Activated CD8-positive, alpha-beta memory T cell treated with anti-CD3 and anti-CD28 coated beads, Interleukin-2, amount 10 ng/mL, durations not matched to agents 7 days and 5 days (primary cell): Measurements from ENCODE around the gene POLR1B. TPM values are rescaled to one million over a fixed set of nuclear protein-coding genes. Genes with fewer than 3 reads are reported as not detected.
"Not testable (repeated sequence)": the region's sequence is repeated elsewhere in the genome, so short reads cannot be mapped to it uniquely, and the experiment has no call there.

Experiments used
- ATAC-seq: fragments of 150-1000 bp; cut with Tn5 transposase; one replicate; pipeline ENCODE4 v1.10.0; 2021; ENCODE audit warnings: moderate library complexity
- CTCF ChIA-PET: fragments of 350-600 bp; sonication (Branson Sonifier 250); formaldehyde crosslinking; loops from one replicate; lab custom pipeline; 2021; ENCODE audit warnings: antibody characterized with exemption; lab: Charles Lee
- DNase-seq: peaks from one replicate; pipeline ENCODE4 v3.0.0-alpha.2; 2020
- H3K27ac Mint-ChIP-seq: one replicate; pipeline ENCODE4 v1.8.0; 2021; ENCODE audit warnings: mild to moderate bottlenecking, mixed read lengths
- H3K27me3 Mint-ChIP-seq: one replicate; pipeline ENCODE4 v1.8.0; 2021; ENCODE audit warnings: mixed read lengths
- H3K36me3 Mint-ChIP-seq: one replicate; pipeline ENCODE4 v1.8.0; 2021; ENCODE audit warnings: mild to moderate bottlenecking, mixed read lengths
- H3K4me1 Mint-ChIP-seq: one replicate; pipeline ENCODE4 v1.8.0; 2021; ENCODE audit warnings: mixed read lengths
- H3K4me3 Mint-ChIP-seq: one replicate; pipeline ENCODE4 v1.8.0; 2021; ENCODE audit warnings: mild to moderate bottlenecking, moderate library complexity, mixed read lengths
- H3K9me3 Mint-ChIP-seq: one replicate; pipeline ENCODE4 v1.8.0; 2022; ENCODE audit warnings: low read depth, mixed read lengths
- total RNA-seq, 2 experiments: library from RNA; stranded (reverse); gene quantifications; one replicate each; pipeline ENCODE4 v1.2.3, GENCODE V29; 2021

POLR1B gene
- total RNA-seq, 2 experiments from 2014 or later = 33.7 to 54.9 TPM

- CTCF ChIA-PET = interaction anchor here (0.8 to 1.5 kb wide), 2 partner anchors 13 to 113 kb away, joined by 3 to 5 read pairs; no protein-coding TSS in a partner anchor
Measured at GRCh38 chr2:112612283-112612682, 70.0 kb downstream of the POLR1B start.

GRCh38 chr2:112614201-112614840 lies 72.1 kb downstream of the POLR1B start:
- H3K27me3 Mint-ChIP-seq = peaks cover 41% of the 10 kb centered on the region
- no peak overlapping the region for H3K4me3 Mint-ChIP-seq
- peaks cover 2% of the 10 kb centered on the region for H3K9me3 Mint-ChIP-seq
- ATAC-seq = no peak
- H3K4me1 Mint-ChIP-seq = no peaks in the 10 kb centered on the region
- no peak for DNase-seq
- no peak overlapping the region for H3K27ac Mint-ChIP-seq
- CTCF ChIA-PET = interaction anchor here (1.4 to 2.2 kb wide), 2 partner anchors 11 to 14 kb away, joined by 6 to 8 read pairs; no protein-coding TSS in a partner anchor
- H3K36me3 Mint-ChIP-seq = peaks cover 1% of the 10 kb centered on the region

More at GRCh38 chr2:112612283-112612682, 70.0 kb downstream of the POLR1B start:
- H3K9me3 Mint-ChIP-seq, DNase-seq, H3K4me3 Mint-ChIP-seq, ATAC-seq, H3K4me1 Mint-ChIP-seq, H3K27ac Mint-ChIP-seq, H3K36me3 Mint-ChIP-seq: not testable (repeated sequence)
- peaks cover 41% of the 10 kb centered on the region for H3K27me3 Mint-ChIP-seq

GRCh38 chr2:112615051-112615450 lies 72.8 kb downstream of the POLR1B start:
- no peak for DNase-seq
- H3K4me1 Mint-ChIP-seq = no peaks in the 10 kb centered on the region

GRCh38 chr2:112615798-112616197 lies 73.5 kb downstream of the POLR1B start:
- H3K36me3 Mint-ChIP-seq, H3K4me1 Mint-ChIP-seq, H3K9me3 Mint-ChIP-seq, DNase-seq, H3K4me3 Mint-ChIP-seq, H3K27ac Mint-ChIP-seq, ATAC-seq: not testable (repeated sequence)
- CTCF ChIA-PET = interaction anchor here (0.7 to 2.2 kb wide), 5 partner anchors 8 to 110 kb away, joined by 3 to 8 read pairs (median 4); no protein-coding TSS in a partner anchor
- peaks cover 31% of the 10 kb centered on the region for H3K27me3 Mint-ChIP-seq

More at GRCh38 chr2:112615051-112615450, 72.8 kb downstream of the POLR1B start:
- Mint-ChIP-seq H3K27me3 (peaks cover 36% of the 10 kb centered on the region), H3K9me3 (no peaks in the 10 kb centered on the region), H3K36me3 (no peaks in the 10 kb centered on the region), H3K27ac (no peak overlapping the region), H3K4me3 (no peak overlapping the region)
- CTCF ChIA-PET = interaction anchor here (1.9 to 2.2 kb wide), 2 partner anchors 9 to 15 kb away, joined by 4 to 8 read pairs; no protein-coding TSS in a partner anchor
- ATAC-seq = no peak

- Mint-ChIP-seq H3K27ac (no peak overlapping the region), H3K9me3 (no peaks in the 10 kb centered on the region), H3K27me3 (peaks cover 10% of the 10 kb centered on the region), H3K4me3 (no peak overlapping the region), H3K4me1 (peaks cover 2% of the 10 kb centered on the region), H3K36me3 (no peaks in the 10 kb centered on the region)
- no peak for ATAC-seq
- CTCF ChIA-PET = interaction anchor here (0.7 to 1.7 kb wide), 2 partner anchors 73 to 249 kb away, joined by 4 read pairs; no protein-coding TSS in a partner anchor
- no peak for DNase-seq
Measured at GRCh38 chr2:112618383-112618782, 76.1 kb downstream of the POLR1B start.

- Mint-ChIP-seq H3K27ac (no peak overlapping the region), H3K36me3 (no peaks in the 10 kb centered on the region), H3K9me3 (no peaks in the 10 kb centered on the region), H3K27me3 (peaks cover 2% of the 10 kb centered on the region), H3K4me1 (peaks cover 33% of the 10 kb centered on the region), H3K4me3 (no peak overlapping the region)
- peak; percentile 37 for DNase-seq
- ATAC-seq = no peak
- CTCF ChIA-PET = interaction anchor here (0.8 to 12.1 kb wide), 6 partner anchors 22 to 105 kb away, joined by 3 to 247 read pairs (median 12); partner anchors contain the start of genes NT5DC4 and SLC20A1
Measured at GRCh38 chr2:112621790-112622527, 79.7 kb downstream of the POLR1B start.

DNA sequence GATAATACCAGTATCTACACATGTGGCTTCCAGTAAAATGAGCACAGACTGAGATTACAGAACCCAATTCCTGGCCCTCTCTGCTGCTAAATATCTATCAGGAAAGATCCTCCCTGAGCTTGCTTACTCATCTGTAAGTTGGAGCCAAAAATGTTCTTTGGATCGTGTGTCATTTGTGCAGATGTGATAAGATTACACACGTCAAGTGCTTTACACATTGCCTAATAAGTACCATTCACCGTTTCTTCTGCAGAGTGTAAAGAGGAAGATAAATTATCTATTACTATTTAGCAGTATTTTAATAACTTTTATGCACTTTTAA lies 80.2 kb downstream of the POLR1B start:
- H3K9me3 Mint-ChIP-seq = no peaks in the 10 kb centered on the region
- H3K36me3 Mint-ChIP-seq = no peaks in the 10 kb centered on the region
- no peak overlapping the region for H3K4me3 Mint-ChIP-seq
- DNase-seq = peak; percentile 0
- no peak overlapping the region for H3K27ac Mint-ChIP-seq
- CTCF ChIA-PET = interaction anchor here (0.8 to 12.1 kb wide), 4 partner anchors 22 to 105 kb away, joined by 3 to 247 read pairs (median 94); partner anchors contain the start of genes NT5DC4 and SLC20A1
- ATAC-seq = no peak
- peaks cover 38% of the 10 kb centered on the region for H3K4me1 Mint-ChIP-seq
- peaks cover 2% of the 10 kb centered on the region for H3K27me3 Mint-ChIP-seq

GRCh38 chr2:112623913-112624777 lies 81.9 kb downstream of the POLR1B start:
- Mint-ChIP-seq H3K4me3 (peak overlapping the region; percentile 38), H3K27ac (peak overlapping the region; percentile 88), H3K36me3 (no peaks in the 10 kb centered on the region)

DNA sequence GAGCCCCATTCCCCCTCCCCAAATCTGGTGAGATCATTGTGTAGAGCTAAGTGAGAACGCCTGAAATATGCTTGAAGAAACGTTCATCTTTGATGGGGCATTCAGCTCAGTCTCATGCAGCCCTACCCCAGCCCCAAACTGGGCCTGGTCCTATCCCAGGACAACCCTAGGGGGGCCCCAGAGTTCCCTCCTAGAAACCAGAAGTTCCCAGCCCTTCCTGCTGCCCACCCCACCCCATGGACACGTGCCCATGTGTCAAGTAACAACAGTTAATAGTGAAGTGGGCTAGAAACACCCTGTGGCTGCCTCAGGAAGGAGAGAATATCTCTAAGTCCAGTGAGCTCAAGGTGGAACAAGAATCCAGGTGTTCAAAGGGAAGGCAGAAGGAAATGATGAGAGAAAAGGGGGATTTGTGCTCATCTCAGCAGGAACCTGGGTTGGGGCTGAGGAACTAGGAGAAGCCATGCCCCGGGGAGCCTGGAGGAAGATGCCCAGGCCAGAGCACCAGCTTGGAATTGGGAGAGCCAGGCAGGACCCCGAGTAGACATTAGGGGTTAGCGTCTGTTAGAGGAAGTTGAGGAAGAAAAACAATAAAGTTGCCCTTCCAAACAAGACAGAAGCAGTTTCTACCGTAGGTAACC lies 83.3 kb downstream of the POLR1B start:
- Mint-ChIP-seq H3K4me1 (peaks cover 64% of the 10 kb centered on the region), H3K27ac (peak overlapping the region; percentile 88), H3K27me3 (peaks cover 5% of the 10 kb centered on the region), H3K36me3 (no peaks in the 10 kb centered on the region), H3K9me3 (no peaks in the 10 kb centered on the region), H3K4me3 (no peak overlapping the region)
- ATAC-seq (no peak), DNase-seq (no peak)
- CTCF ChIA-PET = interaction anchor here (1.0 to 12.1 kb wide), 18 partner anchors 10 to 259 kb away, joined by 3 to 247 read pairs (median 6); partner anchors contain the start of genes CHCHD5, NT5DC4 and SLC20A1

More at GRCh38 chr2:112623913-112624777, 81.9 kb downstream of the POLR1B start:
- CTCF ChIA-PET = interaction anchor here (1.0 to 12.1 kb wide), 17 partner anchors 9 to 261 kb away, joined by 3 to 247 read pairs (median 4); partner anchors contain the start of genes CHCHD5, NT5DC4 and SLC20A1
- Mint-ChIP-seq H3K9me3 (no peaks in the 10 kb centered on the region), H3K27me3 (peaks cover 2% of the 10 kb centered on the region), H3K4me1 (peaks cover 49% of the 10 kb centered on the region)
- ATAC-seq = peak; percentile 95
- peak; percentile 92 for DNase-seq

DNA sequence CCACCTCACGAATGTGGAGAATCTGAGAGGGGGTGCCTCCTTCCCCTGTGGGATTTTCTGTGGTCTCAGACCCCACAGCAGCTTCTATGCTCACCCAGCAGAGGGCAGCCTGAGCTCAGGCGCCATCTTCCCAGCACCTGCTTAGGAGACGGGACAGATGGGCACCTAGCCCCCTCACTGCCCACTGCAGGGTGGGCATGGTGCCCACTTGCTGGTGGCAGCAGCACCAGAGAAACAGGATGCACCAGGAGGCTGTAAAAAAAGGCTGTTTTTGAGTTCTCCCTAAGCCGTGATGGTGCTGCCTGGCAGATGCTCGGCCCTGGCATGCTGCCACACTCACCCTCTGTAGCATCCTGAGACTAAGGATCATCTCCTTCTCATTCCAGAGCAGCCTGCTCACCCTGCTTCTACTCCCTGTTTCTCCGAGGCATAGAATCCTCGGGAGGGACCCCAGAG lies 84.4 kb downstream of the POLR1B start:
- H3K9me3 Mint-ChIP-seq = no peaks in the 10 kb centered on the region
- peak; percentile 55 for ATAC-seq
- CTCF ChIA-PET = interaction anchor here (0.7 to 12.1 kb wide), 27 partner anchors 9 to 258 kb away, joined by 3 to 247 read pairs (median 5); partner anchors contain the start of genes CHCHD5, NT5DC4 and SLC20A1
- peak; percentile 80 for DNase-seq
- peak overlapping the region; percentile 72 for H3K27ac Mint-ChIP-seq
- H3K36me3 Mint-ChIP-seq = no peaks in the 10 kb centered on the region
- no peak overlapping the region for H3K4me3 Mint-ChIP-seq
- peaks cover 74% of the 10 kb centered on the region for H3K4me1 Mint-ChIP-seq
- H3K27me3 Mint-ChIP-seq = peaks cover 2% of the 10 kb centered on the region
